ENCODE measurements around the gene TAF1A. TPM values are rescaled to one million over a fixed set of nuclear protein-coding genes. Genes with fewer than 3 reads are reported as not detected.
A peak's percentile ranks its signal among the peaks of the same experiment; 100 is the strongest.

TAF1A gene
- total RNA-seq: 2.0 TPM

GRCh38 chr1:222589462-222590302, at the start of gene TAF1A:
Gene TAF1A (minus strand): TSS chr1:222589933.
- Histone ChIP-seq H3K27me3 (no peaks in the 10 kb centered on the region), H3K27ac (peak within 1 kb of the TSS; percentile 84), H3K36me3 (peaks cover 0 to 10% of the 10 kb centered on the region in 2 donors), H3K9me3 (no peaks in the 10 kb centered on the region), H3K4me3 (peak within 1 kb of the TSS; percentile 58 to 75), H3K4me1 (peaks cover 28% of the 10 kb centered on the region)
- TF ChIP-seq POLR2AphosphoS5 (IDR thresholded peaks at IDR 0.05; ENCODE audit: insufficient read depth in 1 of 2, low read depth in 1 of 2): peak; percentile 73 to 80
- no peak for TF ChIP-seq CTCF (IDR thresholded peaks at IDR 0.05)
- TF ChIP-seq POLR2A (IDR thresholded peaks at IDR 0.05): no peak
- intact Hi-C loops (cut with DNase I): no loop called here
- peak in 1 of 2 donors; percentile 89 for DNase-seq (ENCODE audit: extremely low spot score in 2 of 2)

- peak overlapping the region; percentile 37 for H3K27ac ChIP-seq
- no peaks in the 10 kb centered on the region for H3K27me3 ChIP-seq
- H3K9me3 ChIP-seq: no peaks in the 10 kb centered on the region
- H3K4me3 ChIP-seq: no peak overlapping the region
- H3K36me3 ChIP-seq: peaks cover 0 to 24% of the 10 kb centered on the region in 2 donors
- TF ChIP-seq CTCF (IDR thresholded peaks at IDR 0.05): peak; percentile 31 to 83 (median 70)
- TF ChIP-seq POLR2AphosphoS5 (IDR thresholded peaks at IDR 0.05; ENCODE audit: insufficient read depth in 1 of 2, low read depth in 1 of 2): peak in 1 of 2 donors; percentile 59
- no peak for TF ChIP-seq POLR2A (IDR thresholded peaks at IDR 0.05)
- intact Hi-C loops (cut with DNase I): loop anchor here (5.0 kb wide), 1 partner anchor 167 kb away; no protein-coding TSS in a partner anchor
- DNase-seq (ENCODE audit: extremely low spot score in 2 of 2): no peak
- H3K4me1 ChIP-seq: no peaks in the 10 kb centered on the region
Observed at GRCh38 chr1:222634180-222635013, 44.7 kb upstream of the TAF1A start.

- no peak for DNase-seq (ENCODE audit: extremely low spot score in 2 of 2)
- peaks cover 0 to 35% of the 10 kb centered on the region in 2 donors for H3K36me3 ChIP-seq
- intact Hi-C loops (cut with DNase I): no loop called here
- H3K4me3 ChIP-seq: no peak overlapping the region
- no peaks in the 10 kb centered on the region for H3K27me3 ChIP-seq
- TF ChIP-seq POLR2AphosphoS5 (IDR thresholded peaks at IDR 0.05; ENCODE audit: insufficient read depth in 1 of 2, low read depth in 1 of 2) (no peak), CTCF (IDR thresholded peaks at IDR 0.05) (no peak), POLR2A (IDR thresholded peaks at IDR 0.05) (no peak)
- H3K27ac ChIP-seq: no peak overlapping the region
- no peaks in the 10 kb centered on the region for H3K4me1 ChIP-seq
- H3K9me3 ChIP-seq: no peaks in the 10 kb centered on the region
Observed at GRCh38 chr1:222632749-222633148, 43.0 kb upstream of the TAF1A start.

- intact Hi-C loops (cut with DNase I): no loop called here
- no peaks in the 10 kb centered on the region for H3K9me3 ChIP-seq
- no peak overlapping the region for H3K4me3 ChIP-seq
- H3K27me3 ChIP-seq: no peaks in the 10 kb centered on the region
- H3K27ac ChIP-seq: no peak overlapping the region
- TF ChIP-seq CTCF (IDR thresholded peaks at IDR 0.05) (no peak), POLR2A (IDR thresholded peaks at IDR 0.05) (no peak), POLR2AphosphoS5 (IDR thresholded peaks at IDR 0.05; ENCODE audit: insufficient read depth in 1 of 2, low read depth in 1 of 2) (no peak)
- no peaks in the 10 kb centered on the region for H3K4me1 ChIP-seq
- peaks cover 0 to 46% of the 10 kb centered on the region in 2 donors for H3K36me3 ChIP-seq
- no peak for DNase-seq (ENCODE audit: extremely low spot score in 2 of 2)
Observed at GRCh38 chr1:222631611-222632208, 42.0 kb upstream of the TAF1A start.

Data from vagina (tissue), 2 donors.